Fibroblast of the aortic adventitia (primary cell): ENCODE data around the gene PATL2. TPM values are rescaled to one million over a fixed set of nuclear protein-coding genes. Genes with fewer than 3 reads are reported as not detected.
"Not testable (repeated sequence)": the region's sequence is repeated elsewhere in the genome, so short reads cannot be mapped to it uniquely, and the experiment has no call there.

Source experiments
- DNase-seq: peaks from one replicate; pipeline ENCODE4 v3.0.0-alpha.2; 2010; ENCODE audit warnings: low read depth
- H3K4me3 ChIP-seq: 2 replicates; pipeline ENCODE4 v1.5.1; 2011; ENCODE audit warnings: low read depth, mild to moderate bottlenecking, control low read depth, low read length, moderate library complexity
- CTCF ChIP-seq: IDR thresholded peaks from 2 replicates; pipeline ENCODE4 v1.5.1; 2011; ENCODE audit warnings: mild to moderate bottlenecking, low read length, control low read depth, inconsistent platforms; ENCODE audit not compliant: insufficient read depth
- total RNA-seq: library from RNA; depleted of rRNA; stranded (reverse); fragments of >200 nt; gene quantifications from 2 replicates; pipeline ENCODE4 v1.2.3, GENCODE V29; 2012; ENCODE audit warnings: low replicate concordance

Gene PATL2
- total RNA-seq, 1 donor: 0.72 TPM

GRCh38 chr15:44726136-44726535, 15.0 kb upstream of the PATL2 start:
- no peak for TF ChIP-seq CTCF
- peak overlapping the region; percentile 17 for H3K4me3 ChIP-seq
- DNase-seq: peak; percentile 24

- DNase-seq: no peak
- no peak for TF ChIP-seq CTCF
Measured at GRCh38 chr15:44722011-44722410, 10.9 kb upstream of the PATL2 start.

GRCh38 chr15:44720460-44721176, 9.5 kb upstream of the PATL2 start:
- TF ChIP-seq CTCF: no peak
- no peak for DNase-seq
- no peak overlapping the region for H3K4me3 ChIP-seq

More at GRCh38 chr15:44722011-44722410, 10.9 kb upstream of the PATL2 start:
- no peak overlapping the region for H3K4me3 ChIP-seq

GRCh38 chr15:44720000-44720435, 8.9 kb upstream of the PATL2 start:
- not testable (repeated sequence) for H3K4me3 ChIP-seq, DNase-seq

GRCh38 chr15:44719293-44719999, 8.3 kb upstream of the PATL2 start:
- DNase-seq: peak; percentile 18
- H3K4me3 ChIP-seq: no peak overlapping the region
- no peak for TF ChIP-seq CTCF

- no peak for DNase-seq
- TF ChIP-seq CTCF: no peak
- H3K4me3 ChIP-seq: no peak overlapping the region
Measured at GRCh38 chr15:44718927-44719292, 7.8 kb upstream of the PATL2 start.

GRCh38 chr15:44718180-44718926, 7.2 kb upstream of the PATL2 start:
- no peak overlapping the region for H3K4me3 ChIP-seq
- DNase-seq: no peak
- no peak for TF ChIP-seq CTCF
